GM12873 (cell line): Measurements from ENCODE around the gene PRPF38A.

Experiments used
- CTCF ChIP-seq: IDR thresholded peaks from 2 replicates; pipeline ENCODE4 v1.5.1; 2012; ENCODE audit warnings: low read depth, mild to moderate bottlenecking, moderate library complexity, low read length, control low read depth; ENCODE audit not compliant: insufficient read depth; ENCODE audit errors: missing control alignments

The PRPF38A gene

GRCh38 chr1:52404116-52404974 is at the start of gene PRPF38A, which contains the start of gene ORC1:
TSS of gene PRPF38A (plus strand) at chr1:52404602. CDS start at chr1:52404750, 148 bp downstream.
TSS of gene ORC1 (minus strand) at chr1:52404423. CDS start at chr1:52402223, 2,200 bp downstream.
- TF ChIP-seq CTCF, result peak; percentile 73

- TF ChIP-seq CTCF, result no peak
Measured at GRCh38 chr1:52355436-52355835, 49.0 kb upstream of the PRPF38A start.

- TF ChIP-seq CTCF, result no peak
Measured at GRCh38 chr1:52355847-52356505, 48.4 kb upstream of the PRPF38A start.

GRCh38 chr1:52356818-52357355 is 47.5 kb upstream of the PRPF38A start:
- no peak for TF ChIP-seq CTCF

- no peak for TF ChIP-seq CTCF
Measured at GRCh38 chr1:52357397-52357796, 47.0 kb upstream of the PRPF38A start.

- no peak for TF ChIP-seq CTCF
Measured at GRCh38 chr1:52358851-52359497, 45.4 kb upstream of the PRPF38A start.
